ENCODE measurements around the gene PRSS27.
"Not testable (repeated sequence)": the region's sequence is repeated elsewhere in the genome, so short reads cannot be mapped to it uniquely, and the experiment has no call there.

The PRSS27 gene

GRCh38 chr16:2670017-2670416 is 50.0 kb downstream of the PRSS27 start:
- DNase-seq: not testable (repeated sequence)

DNA sequence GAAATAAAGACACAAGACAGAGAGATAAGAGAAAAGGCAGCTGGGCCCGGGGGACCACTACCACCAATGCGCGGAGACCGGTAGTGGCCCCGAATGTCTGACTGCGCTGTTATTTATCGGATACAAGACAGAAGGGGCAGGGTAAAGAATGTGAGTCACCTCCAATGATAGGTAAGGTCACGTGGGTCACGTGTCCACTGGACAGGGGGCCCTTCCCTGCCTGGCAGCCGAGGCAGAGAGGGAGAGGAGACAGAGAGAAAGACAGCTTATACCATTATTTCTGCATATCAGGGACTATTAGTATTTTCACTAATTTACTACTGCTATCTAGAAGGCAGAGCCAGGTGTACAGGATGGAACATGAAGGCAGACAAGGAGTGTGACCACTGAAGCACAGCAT is 50.4 kb downstream of the PRSS27 start:
- not testable (repeated sequence) for DNase-seq

GRCh38 chr16:2666671-2667070 is 53.4 kb downstream of the PRSS27 start:
- not testable (repeated sequence) for DNase-seq

GRCh38 chr16:2664574-2664982 is 55.4 kb downstream of the PRSS27 start:
- no peak for DNase-seq

DNA sequence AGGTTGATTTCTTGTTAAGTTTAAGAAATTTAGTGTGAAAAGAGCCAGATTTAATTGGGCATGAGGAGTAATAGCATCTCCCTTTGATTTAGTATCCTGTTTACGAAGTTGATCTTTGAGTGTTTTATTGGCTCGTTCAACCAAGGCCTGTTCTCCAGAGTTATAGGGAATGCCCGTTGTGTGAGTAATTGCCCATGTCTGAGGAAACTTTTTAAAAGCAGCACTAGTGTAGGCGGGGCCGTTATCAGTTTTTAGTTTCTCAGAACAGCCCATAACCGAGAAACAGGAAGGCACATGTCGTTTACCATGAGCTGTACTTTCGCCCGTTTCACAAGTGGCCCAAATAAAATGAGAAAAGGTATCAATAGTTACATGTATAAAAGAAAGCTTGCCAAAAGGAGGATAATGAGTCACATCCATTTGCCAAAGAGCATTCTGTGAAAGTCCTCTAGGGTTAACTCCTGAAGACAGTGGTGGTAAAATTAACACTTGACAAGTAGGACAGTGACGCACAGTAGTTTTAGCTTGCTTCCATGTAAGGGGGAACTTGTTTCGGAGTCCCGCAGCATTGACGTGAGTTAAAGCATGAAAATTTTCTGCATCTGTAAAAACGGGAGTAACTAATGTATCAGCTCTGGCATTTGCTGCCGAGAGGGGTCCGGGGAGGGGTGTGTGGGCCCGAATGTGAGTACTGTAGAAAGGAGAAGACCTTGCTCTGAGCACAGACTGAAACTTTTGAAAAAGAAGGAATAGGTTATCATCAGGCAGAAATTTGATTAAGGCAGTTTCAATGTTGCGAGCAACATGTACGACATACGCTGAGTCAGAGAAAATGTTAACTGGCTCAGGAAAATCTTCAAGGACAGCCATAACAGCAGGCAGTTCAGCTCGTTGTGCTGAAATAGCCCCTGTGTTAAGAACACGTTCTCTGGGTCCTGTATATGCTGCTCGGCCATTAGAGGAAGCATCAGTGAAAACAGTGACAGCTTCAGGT is 56.2 kb downstream of the PRSS27 start:
- DNase-seq: no peak
